Activated naive CD4-positive, alpha-beta T cell treated with anti-CD3 and anti-CD28 coated beads, Interleukin-2, amount 50 U/mL, for 72 hours (primary cell): ENCODE measurements around the gene CHKB. TPM values are rescaled to one million over a fixed set of nuclear protein-coding genes. Genes with fewer than 3 reads are reported as not detected.

Experiments
- ATAC-seq, 2 donors: fragments of 150-1000 bp; cut with Tn5 transposase; 2 replicates each; pipeline ENCODE4 v1.10.0; 2021; ENCODE audit warnings: mild to moderate bottlenecking in 2 of 2, moderate library complexity in 2 of 2
- DNase-seq, 2 donors: peaks; one replicate each; pipeline ENCODE4 v3.0.0; 2021 to 2022; ENCODE audit warnings: low spot score in 2 of 2
- H3K27ac Mint-ChIP-seq, 2 donors: one replicate each; pipeline ENCODE4 v1.8.0; 2022; ENCODE audit warnings: mild to moderate bottlenecking in 2 of 2, mixed read lengths in 2 of 2
- H3K36me3 Mint-ChIP-seq, 2 donors: one replicate each; pipeline ENCODE4 v1.8.0; 2022; ENCODE audit warnings: mixed read lengths in 2 of 2
- H3K9me3 Mint-ChIP-seq, 2 donors: one replicate each; pipeline ENCODE4 v1.8.0; 2022; ENCODE audit warnings: mixed read lengths in 2 of 2
- total RNA-seq, 2 donors: library from RNA; stranded (reverse); gene quantifications; one replicate each; pipeline ENCODE4 v1.2.3, GENCODE V29; 2022

CHKB gene, protein sequence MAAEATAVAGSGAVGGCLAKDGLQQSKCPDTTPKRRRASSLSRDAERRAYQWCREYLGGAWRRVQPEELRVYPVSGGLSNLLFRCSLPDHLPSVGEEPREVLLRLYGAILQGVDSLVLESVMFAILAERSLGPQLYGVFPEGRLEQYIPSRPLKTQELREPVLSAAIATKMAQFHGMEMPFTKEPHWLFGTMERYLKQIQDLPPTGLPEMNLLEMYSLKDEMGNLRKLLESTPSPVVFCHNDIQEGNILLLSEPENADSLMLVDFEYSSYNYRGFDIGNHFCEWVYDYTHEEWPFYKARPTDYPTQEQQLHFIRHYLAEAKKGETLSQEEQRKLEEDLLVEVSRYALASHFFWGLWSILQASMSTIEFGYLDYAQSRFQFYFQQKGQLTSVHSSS
- 100 to 1,000 TPM in 1 of 2 donors, 10 to 100 TPM in 1; 83.8 to 127 TPM for total RNA-seq

DNA sequence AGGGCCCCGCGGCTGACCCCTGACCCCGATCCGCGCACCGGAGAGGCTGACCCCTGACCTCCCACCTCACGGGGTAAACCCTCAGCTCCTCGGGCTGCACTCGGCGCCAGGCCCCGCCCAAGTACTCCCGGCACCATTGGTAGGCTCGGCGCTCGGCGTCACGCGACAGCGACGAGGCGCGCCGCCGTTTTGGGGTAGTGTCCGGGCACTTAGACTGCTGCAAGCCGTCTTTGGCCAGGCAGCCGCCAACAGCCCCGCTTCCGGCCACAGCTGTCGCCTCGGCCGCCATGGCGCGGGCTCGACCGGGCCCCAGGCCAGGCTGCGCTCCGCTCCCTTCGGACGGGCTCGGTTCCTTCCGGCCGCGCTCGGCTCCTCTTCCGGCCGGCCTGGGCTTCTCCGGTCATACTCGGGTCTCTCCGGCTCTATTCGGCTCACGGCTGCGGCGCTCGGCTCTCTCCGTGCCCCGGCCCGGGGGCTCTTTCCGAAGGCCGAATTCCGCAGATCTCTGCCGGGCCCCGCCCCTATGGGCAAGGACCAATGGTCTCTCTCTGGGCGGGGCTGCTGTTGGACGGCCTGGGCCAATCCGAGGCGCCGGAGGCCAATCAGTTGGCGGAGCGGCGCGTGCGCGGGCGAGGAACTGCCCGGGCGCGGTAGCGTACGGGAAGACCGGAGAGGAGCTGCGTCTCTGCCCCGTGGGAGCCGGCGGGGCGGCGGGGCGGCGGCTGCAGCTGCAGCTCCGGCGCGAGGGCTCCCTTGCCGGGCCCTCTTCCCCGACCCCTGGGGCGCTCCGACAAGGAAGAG, at the start of gene CHKB:
Gene CHKB, minus strand, starts transcription at position 357 of the 801 bp plus-strand sequence. Its CDS starts 68 bp downstream, at position 289.
- ATAC-seq: peak; percentile 92 to 93
- peak; percentile 98 to 99 for DNase-seq
- peaks cover 5 to 16% of the 10 kb centered on the region in 2 donors for H3K36me3 Mint-ChIP-seq
- H3K27ac Mint-ChIP-seq: peak within 1 kb of the TSS; percentile 96 to 98
- no peaks in the 10 kb centered on the region for H3K9me3 Mint-ChIP-seq

DNA sequence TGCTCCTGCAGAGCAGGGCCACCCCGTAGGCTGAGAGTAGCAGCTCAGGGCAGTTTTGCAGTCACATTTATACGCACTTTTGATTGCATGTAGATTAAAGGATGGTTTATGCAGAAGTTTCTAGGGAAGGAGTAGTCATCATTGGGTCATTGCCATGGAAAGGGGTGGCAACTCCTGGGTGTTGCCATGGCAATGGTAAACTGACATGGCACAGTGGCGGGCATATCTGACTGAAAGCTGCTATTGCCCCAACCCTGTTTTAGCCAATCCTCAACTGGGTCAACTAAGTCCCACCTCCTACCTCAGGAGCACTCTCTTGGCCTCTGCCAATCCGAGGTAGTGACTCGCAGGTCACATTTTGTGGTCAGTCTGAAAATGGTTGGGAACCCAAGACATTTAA, 47.7 kb upstream of the CHKB start:
- Mint-ChIP-seq H3K27ac (no peak overlapping the region), H3K36me3 (peaks cover 4 to 10% of the 10 kb centered on the region in 2 donors), H3K9me3 (no peaks in the 10 kb centered on the region)
- ATAC-seq: no peak
- no peak for DNase-seq

DNA sequence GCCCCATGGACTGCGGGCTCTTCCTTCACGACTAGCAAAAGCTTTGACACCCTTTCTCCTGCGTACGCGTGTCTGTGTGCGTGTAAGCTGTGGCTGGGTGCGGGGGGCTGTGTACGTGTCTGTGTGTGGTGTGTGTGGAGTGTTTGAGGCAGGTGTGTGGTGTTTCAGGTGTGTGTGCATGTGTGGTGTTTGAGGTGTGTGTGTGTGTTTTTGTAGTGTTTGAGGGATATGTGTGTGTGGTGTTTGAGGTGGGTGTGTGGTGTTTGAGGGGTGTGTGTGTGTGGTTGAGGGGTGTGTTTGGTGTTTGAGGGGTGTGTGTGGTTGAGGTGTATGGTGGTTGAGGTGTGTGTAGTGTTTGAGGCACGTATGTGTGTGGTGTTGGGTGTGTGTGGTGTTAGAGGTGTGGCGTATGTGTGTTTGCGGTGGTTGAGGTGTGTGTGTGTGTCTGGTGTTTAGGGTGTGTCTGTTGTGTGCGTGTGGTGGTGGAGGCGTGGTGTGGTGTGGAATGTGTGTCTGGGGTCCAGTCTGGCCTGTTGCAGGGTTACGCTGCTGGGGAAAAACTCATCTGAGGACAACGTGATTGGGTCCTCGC, 46.0 kb upstream of the CHKB start:
- Mint-ChIP-seq H3K9me3 (no peaks in the 10 kb centered on the region), H3K27ac (peak overlapping the region; percentile 77 to 88), H3K36me3 (peaks cover 4 to 10% of the 10 kb centered on the region in 2 donors)
- DNase-seq: no peak
- ATAC-seq: peak; percentile 3 to 22

DNA sequence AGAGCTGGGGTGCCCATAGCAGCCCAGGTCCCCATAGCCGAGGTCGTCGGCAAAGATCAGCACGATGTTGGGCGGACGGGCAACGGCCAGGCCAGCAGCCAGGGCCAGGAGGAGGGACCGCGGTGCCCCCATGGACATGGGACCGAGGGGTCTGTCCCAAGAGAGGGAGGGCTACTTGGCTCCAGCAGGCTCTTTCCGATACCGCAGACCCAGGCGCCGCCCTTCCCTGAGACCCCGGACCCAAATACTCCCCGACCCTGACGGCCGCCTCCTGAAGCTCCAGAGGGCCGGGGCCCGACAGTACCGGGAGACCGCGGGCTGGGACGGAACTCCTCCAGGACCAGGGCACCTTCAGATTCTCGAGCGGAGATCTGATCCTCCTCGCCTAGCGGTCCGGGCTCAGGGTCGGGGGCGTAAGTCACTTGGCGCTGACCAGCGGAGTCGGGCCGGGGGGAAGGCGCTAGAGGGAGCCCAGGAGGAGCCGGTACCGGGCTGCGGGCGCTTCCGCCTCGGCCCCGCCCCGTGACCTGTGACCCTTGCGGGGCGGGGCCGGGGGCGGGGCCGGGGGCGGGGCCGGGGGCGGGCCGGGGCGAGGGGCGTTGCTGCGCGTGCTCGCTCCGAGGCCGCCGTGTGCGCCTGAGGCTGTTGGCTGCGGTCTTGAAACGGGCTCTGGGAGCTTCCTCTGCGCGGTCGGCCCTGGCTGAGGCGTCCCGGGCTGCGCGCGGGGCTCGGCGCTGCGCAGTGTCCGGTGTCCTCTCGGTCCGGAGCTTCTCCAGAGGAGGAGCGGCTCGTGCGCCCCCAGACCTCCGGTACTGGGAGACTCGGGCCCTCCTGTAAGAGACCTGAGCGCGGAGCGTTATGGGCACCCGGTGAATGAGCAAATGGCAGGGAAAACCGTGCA, 45.2 kb upstream of the CHKB start, which contains the start of gene ARSA:
Gene ARSA, minus strand, starts transcription at position 511 of the 901 bp plus-strand sequence. Its CDS starts 373 bp downstream, at position 138.
- DNase-seq (peak; percentile 74 to 83), ATAC-seq (peak; percentile 94 to 97)
- Mint-ChIP-seq H3K9me3 (no peaks in the 10 kb centered on the region), H3K27ac (peak within 1 kb of the TSS; percentile 77 to 88), H3K36me3 (peaks cover 4 to 10% of the 10 kb centered on the region in 2 donors)

DNA sequence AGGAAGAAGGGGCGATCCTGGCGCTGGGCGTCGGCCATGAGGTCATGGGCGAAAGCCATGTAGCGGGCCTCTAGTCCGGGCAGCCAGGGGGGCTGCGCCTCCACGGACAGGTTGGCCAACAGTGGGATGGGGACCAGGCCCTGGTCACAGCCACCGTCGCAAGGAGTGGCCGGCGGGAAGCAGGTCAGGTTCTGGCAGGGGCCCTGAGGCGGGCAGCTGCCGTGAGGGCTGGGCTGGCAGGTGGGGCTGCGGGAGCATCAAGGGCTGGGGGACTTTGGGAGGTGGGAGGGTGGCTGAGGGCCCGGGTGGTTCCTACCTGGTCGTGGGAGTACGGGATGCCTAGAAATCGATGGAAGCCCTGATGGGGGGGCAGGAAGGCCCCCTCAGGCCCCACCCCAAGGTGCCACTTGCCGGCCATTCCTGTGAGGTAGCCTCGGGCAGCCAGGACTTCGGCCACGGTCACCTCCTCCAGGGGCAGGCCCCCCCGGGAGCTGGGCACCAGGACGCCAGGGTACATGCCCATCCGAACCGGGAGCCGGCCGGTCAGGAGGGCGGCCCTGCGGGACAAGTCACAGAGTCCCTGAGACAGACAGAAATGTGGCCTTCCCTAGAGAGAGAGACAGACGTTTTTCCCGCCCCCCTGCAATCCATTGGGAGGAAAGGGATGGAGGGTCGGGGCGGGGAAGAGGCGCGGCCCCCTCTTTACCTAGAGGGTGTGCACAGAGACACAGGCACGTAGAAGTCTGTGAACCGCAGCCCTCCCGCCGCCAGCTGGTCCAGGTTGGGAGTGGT, 44.4 kb upstream of the CHKB start:
- ATAC-seq: no peak
- peak overlapping the region; percentile 60 to 79 for H3K27ac Mint-ChIP-seq
- no peaks in the 10 kb centered on the region for H3K9me3 Mint-ChIP-seq
- peaks cover 4 to 10% of the 10 kb centered on the region in 2 donors for H3K36me3 Mint-ChIP-seq
- DNase-seq: peak in 1 of 2 donors; percentile 55

DNA sequence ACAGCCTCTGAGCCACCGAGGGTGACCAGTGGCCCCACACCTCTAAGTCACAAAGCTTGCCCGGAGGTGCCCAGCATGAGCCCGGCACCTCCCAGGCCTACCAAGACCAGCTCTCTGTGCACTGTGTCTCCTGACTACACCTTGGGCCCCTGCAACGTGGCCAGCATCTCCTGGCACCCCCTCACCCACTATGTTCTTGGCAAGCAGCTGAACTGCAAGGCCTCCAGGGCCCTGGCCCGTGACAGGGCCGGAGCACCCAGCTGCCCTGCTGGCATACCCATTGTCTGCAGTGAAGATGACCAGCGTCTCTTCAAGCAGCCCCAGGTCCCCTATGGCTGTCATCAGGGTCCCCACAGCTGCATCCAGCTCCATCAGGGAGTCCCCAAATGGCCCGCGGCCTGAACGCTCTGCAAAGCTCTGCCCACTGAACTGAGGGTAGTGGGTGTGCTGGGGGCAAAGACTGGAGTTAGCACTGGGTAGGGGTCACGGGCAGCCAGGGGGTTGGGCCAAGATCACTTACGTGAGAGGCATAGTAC, 43.7 kb upstream of the CHKB start:
- Mint-ChIP-seq H3K9me3 (no peaks in the 10 kb centered on the region), H3K27ac (peak overlapping the region; percentile 29 to 79), H3K36me3 (peaks cover 4 to 10% of the 10 kb centered on the region in 2 donors)
- DNase-seq (peak in 1 of 2 donors; percentile 57), ATAC-seq (no peak)

DNA sequence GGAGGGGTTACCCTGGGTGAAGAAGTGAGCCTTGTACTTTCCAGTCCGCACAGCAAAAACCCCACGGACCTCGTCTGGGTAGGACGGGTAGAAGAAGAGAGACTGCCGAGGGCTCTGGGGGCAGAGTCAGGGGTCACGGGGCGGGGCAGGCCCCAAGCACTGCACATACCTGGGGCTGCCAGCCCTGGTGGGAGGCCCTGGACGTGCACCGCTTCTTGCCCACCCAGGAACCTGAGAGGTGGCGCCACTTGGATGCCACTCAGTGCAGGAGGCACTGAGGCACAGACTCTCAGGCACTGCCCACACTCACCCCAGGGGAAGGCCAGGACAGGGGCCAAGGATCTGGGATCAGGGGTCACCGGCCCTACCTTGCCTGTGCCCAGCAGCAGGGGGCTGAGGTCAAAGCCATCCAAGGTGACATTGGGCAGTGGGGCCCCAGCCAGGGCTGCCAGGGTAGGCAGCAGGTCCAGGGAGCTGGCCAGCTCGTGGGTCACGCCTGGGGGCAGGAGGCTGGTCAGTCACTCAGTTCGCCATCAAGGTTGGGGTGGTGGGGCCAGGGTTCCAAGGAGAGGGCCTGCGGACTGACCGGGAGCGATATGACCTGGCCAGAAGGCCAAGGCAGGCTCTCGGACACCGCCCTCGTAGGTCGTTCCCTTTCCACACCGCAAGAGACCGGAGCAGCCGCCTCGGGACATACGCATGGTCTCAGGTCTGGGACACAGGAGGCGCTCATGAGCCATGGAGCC, 43.1 kb upstream of the CHKB start:
- Mint-ChIP-seq H3K9me3 (no peaks in the 10 kb centered on the region), H3K36me3 (peaks cover 4 to 10% of the 10 kb centered on the region in 2 donors), H3K27ac (no peak overlapping the region)
- DNase-seq (peak in 1 of 2 donors; percentile 59), ATAC-seq (no peak)

DNA sequence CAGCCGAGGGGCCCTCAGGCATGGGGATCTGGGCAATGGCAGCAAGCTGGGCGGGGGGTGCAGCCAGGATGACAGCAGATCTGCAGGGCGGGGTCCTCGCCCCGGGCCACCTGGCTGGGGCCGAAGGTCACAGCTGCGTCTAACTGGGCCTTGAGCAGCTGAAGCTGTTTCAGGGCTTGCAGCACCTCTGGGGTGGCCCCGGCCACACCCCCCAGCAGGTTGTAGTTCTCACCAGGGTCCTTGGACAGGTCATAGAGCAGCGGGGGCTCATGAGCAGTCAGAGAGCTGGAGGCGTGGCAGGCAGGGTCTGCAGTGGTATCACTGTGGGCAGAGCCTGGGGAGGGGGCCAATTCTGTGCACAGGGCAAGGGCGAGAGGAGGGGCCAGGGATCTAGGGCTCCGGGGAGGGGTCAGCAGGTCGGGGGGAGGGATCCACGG, 42.5 kb upstream of the CHKB start:
- ATAC-seq: no peak
- Mint-ChIP-seq H3K27ac (no peak overlapping the region), H3K9me3 (no peaks in the 10 kb centered on the region), H3K36me3 (peaks cover 4 to 10% of the 10 kb centered on the region in 2 donors)
- peak in 1 of 2 donors; percentile 58 for DNase-seq

DNA sequence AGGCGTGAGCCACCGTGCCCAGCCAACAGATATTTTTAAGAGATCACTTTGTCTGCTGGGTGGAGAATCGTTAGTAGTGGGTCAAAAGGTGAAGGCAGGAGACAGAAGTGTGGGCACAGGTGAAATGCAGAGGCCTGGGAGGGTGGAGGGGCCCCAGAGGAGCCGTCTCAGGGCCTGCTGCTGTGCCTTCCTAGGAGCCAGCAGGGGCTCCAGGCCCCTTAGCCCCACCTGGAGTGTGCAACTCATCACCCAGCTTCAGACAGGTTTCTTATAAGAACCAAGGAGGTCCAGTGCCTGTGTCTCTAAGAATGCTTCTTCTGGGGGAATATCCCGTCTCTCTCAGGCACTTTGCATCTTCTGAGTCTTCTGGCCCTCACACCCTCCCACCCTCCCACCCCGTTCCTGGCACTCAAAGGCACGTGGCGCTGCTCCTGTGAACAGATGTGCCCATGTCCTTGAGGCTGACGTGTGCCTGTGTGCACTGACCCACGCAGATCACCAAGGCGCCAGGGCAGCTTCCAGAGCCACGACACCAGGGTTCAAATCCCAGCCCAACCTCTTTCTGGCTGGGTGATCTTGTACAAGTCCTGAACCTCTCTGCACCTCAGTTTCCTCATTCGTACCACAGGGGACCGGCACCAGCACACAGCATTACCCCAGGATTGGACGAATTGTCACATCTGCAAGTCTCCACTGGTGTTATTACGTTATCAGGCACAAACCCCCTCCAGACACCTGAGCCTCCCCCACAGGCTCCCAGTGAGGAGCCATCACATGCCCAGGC, 41.9 kb upstream of the CHKB start:
- DNase-seq (no peak), ATAC-seq (no peak)
- H3K36me3 Mint-ChIP-seq: peaks cover 4 to 10% of the 10 kb centered on the region in 2 donors
- H3K9me3 Mint-ChIP-seq: no peaks in the 10 kb centered on the region
- H3K27ac Mint-ChIP-seq: peak overlapping the region in 1 of 2 donors; percentile 52

DNA sequence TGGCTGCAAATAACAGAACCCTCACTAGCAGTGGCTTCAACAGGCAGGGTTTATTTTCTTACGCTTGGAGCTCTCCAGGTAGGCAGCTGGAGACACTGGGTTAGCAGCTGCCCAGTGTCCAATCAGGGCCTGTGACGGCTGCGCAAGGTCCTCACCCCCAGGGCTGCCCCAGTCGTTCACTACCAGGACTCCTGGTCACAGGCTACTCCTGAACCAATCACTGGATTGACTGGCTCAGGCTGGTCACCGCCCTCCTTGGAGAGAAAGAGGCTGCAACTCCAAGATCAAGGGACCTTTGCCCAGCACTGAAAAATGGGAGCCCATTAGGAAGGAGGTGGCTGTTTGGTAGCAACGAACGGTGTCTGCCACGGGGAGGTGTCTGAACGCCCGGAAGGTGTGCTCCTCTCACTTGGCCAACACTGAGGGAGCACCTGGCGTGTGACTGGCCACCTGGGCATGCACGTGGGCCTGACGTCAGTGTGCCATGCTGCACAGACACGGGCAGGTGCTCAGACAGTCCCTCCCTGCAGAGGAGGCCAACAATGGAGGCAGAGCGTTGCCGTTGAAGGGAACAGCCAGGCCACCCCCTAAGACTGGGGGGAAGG, 40.2 kb upstream of the CHKB start:
- no peaks in the 10 kb centered on the region for H3K9me3 Mint-ChIP-seq
- DNase-seq: no peak
- peak overlapping the region; percentile 14 to 90 for H3K27ac Mint-ChIP-seq
- no peaks in the 10 kb centered on the region for H3K36me3 Mint-ChIP-seq
- ATAC-seq: no peak

DNA sequence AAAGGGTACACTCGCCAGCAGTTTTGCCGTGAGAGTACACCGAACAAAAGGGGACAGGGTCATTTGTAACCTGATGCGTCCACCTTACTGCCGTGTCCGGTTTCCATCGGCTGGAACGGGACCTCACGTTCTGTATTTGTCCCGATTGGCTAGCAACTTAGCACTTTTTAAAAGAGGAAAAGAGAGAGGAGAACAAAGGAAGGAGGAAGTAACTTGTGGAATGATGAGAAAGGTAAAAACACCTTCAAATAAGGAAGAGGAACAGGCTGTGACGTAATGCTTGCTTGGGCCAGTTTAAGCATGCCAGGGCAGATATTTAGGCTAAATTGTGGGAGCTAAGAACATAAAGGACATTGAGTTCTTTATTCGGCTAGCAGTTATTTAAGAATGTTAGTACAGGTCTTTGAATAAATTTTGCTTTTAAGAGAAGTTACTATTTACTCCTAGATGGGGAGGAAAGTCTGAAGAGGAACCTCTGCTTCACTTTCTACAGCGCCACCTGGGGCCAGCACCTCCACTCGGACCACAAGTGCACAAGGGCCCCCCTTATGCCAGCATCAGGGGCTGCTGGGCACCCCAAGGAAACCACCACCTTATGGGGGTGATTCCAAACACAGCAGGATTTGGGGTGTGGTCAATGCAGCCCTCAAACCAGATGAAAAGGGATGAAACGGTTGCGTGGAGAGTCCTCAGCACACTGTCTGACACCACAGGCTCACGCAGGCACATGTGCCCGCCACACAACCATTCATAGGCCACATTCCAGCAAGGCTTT, 39.5 kb upstream of the CHKB start:
- peak in 1 of 2 donors; percentile 13 for ATAC-seq
- H3K27ac Mint-ChIP-seq: peak overlapping the region; percentile 90 to 100

DNA sequence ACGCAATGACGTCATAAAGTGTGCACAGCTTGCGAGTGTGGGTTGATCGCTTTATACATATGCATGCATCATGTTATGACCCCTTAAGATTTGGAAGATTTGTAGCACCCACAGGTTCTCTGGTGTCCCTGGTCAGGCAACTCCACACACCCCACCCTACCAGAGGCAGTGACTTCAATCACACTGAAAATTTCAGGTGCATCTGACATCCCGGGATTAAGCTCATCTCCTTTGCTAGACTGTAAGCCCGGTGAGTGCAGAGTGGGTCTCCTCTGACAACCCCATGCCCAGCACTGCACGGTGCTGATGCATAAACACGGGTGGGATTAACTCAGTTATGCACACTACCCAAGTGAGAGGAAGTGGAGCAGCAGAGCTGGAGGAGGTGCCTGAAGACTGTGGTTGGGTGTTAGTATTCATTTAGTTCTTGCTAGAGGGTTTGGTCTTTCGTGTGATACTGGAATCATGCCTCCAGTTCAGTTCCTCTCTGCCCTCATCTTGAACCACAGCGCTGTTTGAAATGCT, 38.8 kb upstream of the CHKB start:
- Mint-ChIP-seq H3K27ac (peak overlapping the region; percentile 90 to 100), H3K36me3 (no peaks in the 10 kb centered on the region), H3K9me3 (no peaks in the 10 kb centered on the region)
- ATAC-seq (peak; percentile 71 to 79), DNase-seq (peak in 1 of 2 donors; percentile 59)

More for the DNA sequence above, 39.5 kb upstream of the CHKB start:
- Mint-ChIP-seq H3K36me3 (no peaks in the 10 kb centered on the region), H3K9me3 (no peaks in the 10 kb centered on the region)
- DNase-seq: no peak
